Measurements from ENCODE around the gene MALRD1.

DNA sequence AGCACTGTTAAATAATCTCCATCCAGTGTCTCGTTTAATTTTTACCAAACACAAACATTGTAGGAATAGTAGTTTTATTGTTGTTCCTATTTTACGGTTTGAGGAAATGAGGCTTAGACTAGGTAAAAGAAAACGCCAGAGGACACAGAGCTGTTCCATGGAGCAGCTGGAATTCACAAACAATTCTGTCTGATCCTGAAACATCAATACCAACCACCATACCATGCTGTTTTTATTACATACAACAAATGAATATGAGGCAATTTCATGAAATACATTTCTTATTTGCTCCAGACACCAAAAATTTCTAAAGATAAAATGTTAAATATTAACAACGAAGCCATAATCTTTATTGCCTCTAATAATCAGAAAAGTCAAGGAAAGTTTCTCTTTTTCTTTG lies 9.4 kb downstream of the MALRD1 start:
- TF ChIP-seq, protein P1, sequence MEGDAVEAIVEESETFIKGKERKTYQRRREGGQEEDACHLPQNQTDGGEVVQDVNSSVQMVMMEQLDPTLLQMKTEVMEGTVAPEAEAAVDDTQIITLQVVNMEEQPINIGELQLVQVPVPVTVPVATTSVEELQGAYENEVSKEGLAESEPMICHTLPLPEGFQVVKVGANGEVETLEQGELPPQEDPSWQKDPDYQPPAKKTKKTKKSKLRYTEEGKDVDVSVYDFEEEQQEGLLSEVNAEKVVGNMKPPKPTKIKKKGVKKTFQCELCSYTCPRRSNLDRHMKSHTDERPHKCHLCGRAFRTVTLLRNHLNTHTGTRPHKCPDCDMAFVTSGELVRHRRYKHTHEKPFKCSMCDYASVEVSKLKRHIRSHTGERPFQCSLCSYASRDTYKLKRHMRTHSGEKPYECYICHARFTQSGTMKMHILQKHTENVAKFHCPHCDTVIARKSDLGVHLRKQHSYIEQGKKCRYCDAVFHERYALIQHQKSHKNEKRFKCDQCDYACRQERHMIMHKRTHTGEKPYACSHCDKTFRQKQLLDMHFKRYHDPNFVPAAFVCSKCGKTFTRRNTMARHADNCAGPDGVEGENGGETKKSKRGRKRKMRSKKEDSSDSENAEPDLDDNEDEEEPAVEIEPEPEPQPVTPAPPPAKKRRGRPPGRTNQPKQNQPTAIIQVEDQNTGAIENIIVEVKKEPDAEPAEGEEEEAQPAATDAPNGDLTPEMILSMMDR (conservative IDR thresholded peaks at IDR 0.05; ENCODE audit: low read depth, low read length), result no peak
- TF ChIP-seq EZH2 (IDR thresholded peaks at IDR 0.05; ENCODE audit: borderline replicate concordance, low read depth, low read length, poor library complexity, severe bottlenecking), result no peak

Measured in A673 (cell line).